Gastroesophageal sphincter (tissue), 2 donors: ENCODE results near the gene NUP43.
"Not testable (repeated sequence)": the region's sequence is repeated elsewhere in the genome, so short reads cannot be mapped to it uniquely, and the experiment has no call there.

Experiments
- POLR2A ChIP-seq, 2 donors: fragments of 450-650 bp; IDR thresholded peaks; one replicate each; pipeline ENCODE4 v1.6.1; 2017; ENCODE audit warnings: antibody characterized with exemption in 2 of 2, mild to moderate bottlenecking in 2 of 2, moderate library complexity in 1 of 2
- POLR2AphosphoS5 ChIP-seq: sonication (generic); formaldehyde crosslinking; IDR thresholded peaks from one replicate; pipeline ENCODE4 v1.6.1; 2017; ENCODE audit warnings: antibody characterized with exemption

DNA sequence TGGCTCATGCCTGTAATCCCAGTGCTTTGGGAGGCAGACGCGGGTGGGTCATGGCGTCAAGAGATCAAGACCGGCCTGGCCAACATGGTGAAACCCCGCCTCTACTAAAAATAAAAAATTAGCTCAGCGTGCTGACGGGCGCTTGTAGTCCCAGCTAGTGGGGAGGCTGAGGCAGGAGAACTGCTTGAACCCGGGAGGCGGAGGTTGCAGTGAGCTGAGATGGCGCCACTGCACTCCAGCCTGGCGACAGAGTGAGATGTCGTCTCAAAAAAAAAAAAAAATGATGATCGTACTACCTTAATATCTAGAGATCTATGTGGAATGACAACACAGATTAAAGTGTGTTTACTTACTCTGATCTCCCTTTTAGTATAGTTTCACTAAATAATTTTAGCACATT, 64.5 kb downstream of the NUP43 start:
- not testable (repeated sequence) for TF ChIP-seq POLR2A (IDR thresholded peaks at IDR 0.05); POLR2AphosphoS5
